ENCODE data around the gene STX2. TPM values are rescaled to one million over a fixed set of nuclear protein-coding genes. Genes with fewer than 3 reads are reported as not detected.

The STX2 gene
- total RNA-seq, 2 experiments from 2014 or later = 10.8 to 13.6 TPM

DNA sequence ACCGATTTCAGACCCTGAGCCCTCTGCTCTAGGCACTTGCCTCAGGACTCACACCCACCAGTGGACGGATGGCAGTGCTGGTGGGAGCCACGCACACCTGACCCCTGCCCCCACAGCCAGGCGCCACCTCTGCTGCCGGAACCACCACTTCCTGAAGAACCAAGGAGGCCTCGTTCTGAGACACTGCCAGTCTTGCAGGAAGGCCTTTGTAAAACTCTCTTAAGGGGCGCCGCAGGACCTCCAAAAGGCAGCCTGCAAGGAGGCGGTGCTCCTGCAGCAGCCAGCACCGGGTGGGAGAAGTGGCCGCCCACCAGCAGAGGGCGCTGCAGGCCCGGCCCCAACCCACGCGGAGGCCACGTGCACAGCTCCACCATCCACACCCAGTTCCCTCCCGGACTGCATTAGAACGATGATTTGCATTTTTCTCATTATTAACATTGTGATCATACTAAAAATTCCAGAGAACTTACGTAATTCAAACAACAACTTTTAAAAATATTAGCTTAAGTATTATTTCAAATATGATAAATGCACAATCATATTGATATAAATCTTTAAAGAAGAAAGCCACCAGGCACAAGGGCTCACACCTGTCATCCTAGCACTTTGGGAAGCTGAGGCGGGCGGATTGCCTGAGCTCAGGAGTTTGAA, 12.8 kb downstream of the STX2 start:
- no peaks in the 10 kb centered on the region for H3K27me3 Mint-ChIP-seq (ENCODE audit: low read depth)
- intact Hi-C loops (cut with micrococcal nuclease) = loop anchor here (1.0 kb wide), 1 partner anchor 306 kb away; no protein-coding TSS in a partner anchor
- H3K9me3 Mint-ChIP-seq = no peaks in the 10 kb centered on the region
- no peak overlapping the region for H3K27ac Mint-ChIP-seq
- CTCF ChIA-PET = interaction anchor here (0.6 to 3.8 kb wide), 15 partner anchors 8 to 307 kb away, joined by 3 to 29 read pairs (median 4); partner anchors contain the start of gene STX2
- peaks cover 6% of the 10 kb centered on the region for H3K36me3 Mint-ChIP-seq (ENCODE audit: low read depth)
- peak; percentile 70 for DNase-seq
- H3K4me1 Mint-ChIP-seq (ENCODE audit: low read depth) = peaks cover 10% of the 10 kb centered on the region
- no peak overlapping the region for H3K4me3 Mint-ChIP-seq

DNA sequence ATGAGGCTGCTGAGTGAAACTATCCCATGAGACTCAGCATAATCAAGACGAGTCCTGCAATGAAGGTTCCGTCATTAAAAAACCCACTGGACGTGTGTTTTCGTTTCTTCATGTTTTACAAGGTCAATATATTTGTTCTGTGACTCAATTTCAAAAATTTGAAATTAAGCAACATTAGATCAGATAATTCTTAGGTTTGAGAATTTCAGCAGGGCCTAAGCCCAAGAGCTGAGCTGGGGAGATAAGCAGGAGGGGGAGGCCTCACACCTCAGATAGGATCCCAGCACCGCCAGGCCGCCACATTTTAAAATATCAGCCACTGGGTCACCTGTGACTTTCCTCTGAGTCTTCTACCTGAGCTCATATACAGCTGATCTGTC, 13.3 kb downstream of the STX2 start:
- CTCF ChIA-PET = interaction anchor here (0.8 to 3.8 kb wide), 6 partner anchors 12 to 307 kb away, joined by 4 to 29 read pairs (median 6); partner anchors contain the start of gene STX2
- DNase-seq = no peak
- Mint-ChIP-seq H3K4me3 (no peak overlapping the region), H3K36me3 (ENCODE audit: low read depth) (peaks cover 11% of the 10 kb centered on the region), H3K9me3 (no peaks in the 10 kb centered on the region), H3K27me3 (ENCODE audit: low read depth) (no peaks in the 10 kb centered on the region), H3K27ac (no peak overlapping the region), H3K4me1 (ENCODE audit: low read depth) (peaks cover 10% of the 10 kb centered on the region)
- intact Hi-C loops (cut with micrococcal nuclease) = loop anchor here (1.0 kb wide), 1 partner anchor 307 kb away; no protein-coding TSS in a partner anchor

DNA sequence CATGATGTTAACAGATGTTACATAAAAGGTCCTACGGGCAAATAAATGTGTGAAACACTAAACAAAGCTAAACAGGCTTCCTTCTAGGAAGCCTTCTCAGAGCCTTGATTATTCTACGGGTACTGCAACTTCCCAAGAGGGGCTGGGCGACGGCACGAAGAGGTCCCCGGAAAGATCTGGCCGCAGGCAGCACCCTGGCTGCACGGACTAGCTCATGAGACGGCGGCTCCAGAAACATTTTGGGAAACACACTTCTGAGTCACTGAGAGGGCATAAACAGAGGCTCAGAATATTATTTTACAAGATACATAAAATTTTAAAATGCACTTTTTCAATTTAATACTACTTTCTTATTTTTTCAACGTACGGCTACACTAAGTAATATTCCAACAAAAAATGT, 19.4 kb downstream of the STX2 start:
- Mint-ChIP-seq H3K36me3 (ENCODE audit: low read depth) (peaks cover 12% of the 10 kb centered on the region), H3K4me1 (ENCODE audit: low read depth) (peaks cover 7% of the 10 kb centered on the region), H3K4me3 (no peak overlapping the region), H3K27me3 (ENCODE audit: low read depth) (no peaks in the 10 kb centered on the region), H3K27ac (no peak overlapping the region), H3K9me3 (no peaks in the 10 kb centered on the region)
- CTCF ChIA-PET = interaction anchor here (0.6 to 1.2 kb wide), 11 partner anchors 8 to 1468 kb away, joined by 3 to 5 read pairs (median 3); no protein-coding TSS in a partner anchor
- intact Hi-C loops (cut with micrococcal nuclease) = loop anchor here (1.0 to 5.0 kb wide), 3 partner anchors 19 to 772 kb away; partner anchors contain the start of gene STX2
- DNase-seq = no peak

DNA sequence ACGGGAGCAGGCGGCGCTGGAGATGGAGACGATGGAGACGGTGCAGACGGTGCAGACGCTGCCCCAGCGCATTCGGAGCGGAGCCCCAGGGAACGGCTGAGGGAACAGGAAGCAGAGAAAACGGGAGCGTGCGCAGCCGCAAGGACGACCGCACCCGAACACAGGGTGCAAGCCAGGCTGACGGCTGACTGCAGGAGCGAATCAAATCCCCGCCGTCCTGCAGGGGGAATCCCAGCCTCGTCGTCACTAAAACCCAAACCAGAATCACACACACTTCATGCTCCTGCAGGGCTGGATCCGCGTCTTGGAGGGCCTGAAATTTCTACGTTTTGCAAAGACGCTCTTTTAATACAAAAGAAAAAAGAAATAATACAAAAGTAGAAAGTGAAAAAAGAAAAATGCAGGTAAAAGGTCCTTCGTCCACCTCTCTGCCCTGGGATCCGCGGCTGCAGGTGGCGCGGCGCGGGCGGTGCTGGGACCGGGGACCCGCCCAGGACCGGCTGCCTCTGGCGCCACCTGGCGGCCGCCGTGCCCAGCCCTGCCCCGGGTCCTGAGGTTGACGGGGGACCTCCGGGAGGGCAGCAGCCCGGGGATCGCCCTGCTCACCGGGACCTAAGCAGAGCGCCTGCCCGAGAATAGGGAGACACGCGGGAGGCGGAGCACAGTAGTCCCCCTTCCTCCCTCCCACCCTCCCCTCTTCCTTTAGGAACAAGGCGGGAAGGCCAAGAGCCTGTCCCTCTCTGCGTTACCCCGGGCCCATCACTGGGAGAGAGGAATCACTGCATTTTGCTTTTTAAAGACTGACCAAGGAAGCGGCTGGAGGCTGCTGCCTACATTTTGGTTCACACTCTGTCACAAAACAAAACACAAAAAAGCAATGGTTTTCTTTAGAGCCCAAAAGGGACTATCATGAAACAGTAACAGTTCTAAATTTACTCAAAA, 20.1 kb downstream of the STX2 start:
- DNase-seq = peak; percentile 79
- peaks cover 7% of the 10 kb centered on the region for H3K4me1 Mint-ChIP-seq (ENCODE audit: low read depth)
- H3K9me3 Mint-ChIP-seq = no peaks in the 10 kb centered on the region
- peaks cover 15% of the 10 kb centered on the region for H3K36me3 Mint-ChIP-seq (ENCODE audit: low read depth)
- H3K27me3 Mint-ChIP-seq (ENCODE audit: low read depth) = no peaks in the 10 kb centered on the region
- H3K27ac Mint-ChIP-seq = peak overlapping the region; percentile 73
- CTCF ChIA-PET = interaction anchor here (0.6 to 1.5 kb wide), 9 partner anchors 9 to 313 kb away, joined by 3 to 4 read pairs (median 3); no protein-coding TSS in a partner anchor
- H3K4me3 Mint-ChIP-seq = peak overlapping the region; percentile 91
- intact Hi-C loops (cut with micrococcal nuclease) = loop anchor here (1.0 to 5.0 kb wide), 4 partner anchors 20 to 772 kb away; partner anchors contain the start of gene STX2

DNA sequence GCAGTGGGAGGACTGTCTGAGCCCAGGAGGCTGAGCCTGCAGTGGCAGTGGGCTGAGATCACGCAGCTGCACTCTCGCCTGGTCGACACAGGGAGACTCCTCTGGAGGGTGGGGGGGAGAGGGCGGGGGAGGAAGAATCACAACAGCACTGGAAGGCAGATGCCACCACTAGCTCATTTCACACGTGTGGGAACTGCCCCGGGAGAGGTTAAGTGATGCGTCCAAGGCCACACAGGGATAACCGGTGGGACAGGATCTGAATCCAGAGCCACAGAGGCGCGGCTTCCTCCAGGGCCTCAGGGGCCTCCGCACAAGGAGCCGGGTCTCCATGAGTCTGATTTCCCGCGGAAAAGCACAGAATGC, 20.8 kb downstream of the STX2 start:
- Mint-ChIP-seq H3K27ac (peak overlapping the region; percentile 73), H3K4me3 (peak overlapping the region; percentile 91), H3K4me1 (ENCODE audit: low read depth) (peaks cover 7% of the 10 kb centered on the region), H3K9me3 (no peaks in the 10 kb centered on the region), H3K36me3 (ENCODE audit: low read depth) (peaks cover 15% of the 10 kb centered on the region), H3K27me3 (ENCODE audit: low read depth) (no peaks in the 10 kb centered on the region)
- intact Hi-C loops (cut with micrococcal nuclease) = loop anchor here (1.0 to 5.0 kb wide), 3 partner anchors 21 to 771 kb away; partner anchors contain the start of gene STX2
- no peak for DNase-seq
- CTCF ChIA-PET = interaction anchor here (0.6 to 1.5 kb wide), 4 partner anchors 8 to 314 kb away, joined by 3 to 4 read pairs (median 4); no protein-coding TSS in a partner anchor

DNA sequence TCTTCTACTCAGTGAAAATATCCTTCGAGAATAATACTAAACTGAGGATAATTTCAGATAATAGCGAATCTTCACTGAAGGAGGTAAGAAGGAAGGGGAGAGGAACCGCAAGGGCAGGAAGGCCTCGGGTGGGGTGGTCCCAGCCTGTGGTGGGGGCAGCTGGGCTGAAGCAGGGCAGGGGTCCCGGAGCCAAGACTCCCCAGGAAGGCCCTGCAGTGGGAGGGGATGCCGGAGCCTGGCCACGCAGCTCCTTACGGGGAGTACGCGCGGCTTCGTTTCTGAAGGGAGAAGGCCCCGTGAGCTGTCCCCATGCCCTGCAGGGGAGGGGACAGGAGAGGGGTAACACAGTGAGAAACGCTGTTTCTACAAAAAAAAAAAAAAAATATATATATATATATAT, 21.2 kb downstream of the STX2 start:
- peak overlapping the region; percentile 23 for H3K4me3 Mint-ChIP-seq

DNA sequence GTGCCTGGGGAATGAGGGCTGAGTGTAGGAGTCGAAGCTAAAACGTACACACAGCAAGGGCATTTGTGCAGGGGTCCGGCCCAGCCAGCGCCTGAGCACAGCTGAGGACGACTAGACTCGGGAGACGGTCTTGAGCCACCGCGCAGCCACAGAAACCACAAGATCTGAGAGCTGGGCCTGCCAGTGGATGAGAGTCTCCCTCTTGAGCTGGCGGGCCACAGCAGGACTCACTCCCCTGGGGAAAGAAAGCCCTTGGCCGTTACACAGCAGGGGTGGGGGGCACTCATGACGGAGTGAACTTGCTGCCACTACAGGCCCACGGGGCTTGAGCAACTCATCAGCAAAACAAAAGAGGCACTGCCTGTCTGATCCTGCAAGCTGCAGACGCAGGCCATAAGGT, 23.0 kb downstream of the STX2 start:
- Mint-ChIP-seq H3K4me1 (ENCODE audit: low read depth) (peaks cover 7% of the 10 kb centered on the region), H3K4me3 (no peak overlapping the region), H3K36me3 (ENCODE audit: low read depth) (peaks cover 17% of the 10 kb centered on the region), H3K27me3 (ENCODE audit: low read depth) (no peaks in the 10 kb centered on the region), H3K27ac (no peak overlapping the region), H3K9me3 (no peaks in the 10 kb centered on the region)
- CTCF ChIA-PET = interaction anchor here (0.6 to 2.3 kb wide), 2 partner anchors 55 to 63 kb away, joined by 4 to 6 read pairs; no protein-coding TSS in a partner anchor
- no peak for DNase-seq
- intact Hi-C loops (cut with micrococcal nuclease) = loop anchor here (5.0 kb wide), 1 partner anchor 769 kb away; no protein-coding TSS in a partner anchor

More for the DNA sequence above, 21.2 kb downstream of the STX2 start:
- Mint-ChIP-seq H3K9me3 (no peaks in the 10 kb centered on the region), H3K27ac (no peak overlapping the region), H3K4me1 (ENCODE audit: low read depth) (peaks cover 7% of the 10 kb centered on the region), H3K27me3 (ENCODE audit: low read depth) (no peaks in the 10 kb centered on the region), H3K36me3 (ENCODE audit: low read depth) (peaks cover 14% of the 10 kb centered on the region)
- CTCF ChIA-PET = interaction anchor here (0.6 to 2.3 kb wide), 5 partner anchors 9 to 315 kb away, joined by 3 to 6 read pairs (median 4); no protein-coding TSS in a partner anchor
- intact Hi-C loops (cut with micrococcal nuclease) = loop anchor here (1.0 to 5.0 kb wide), 3 partner anchors 21 to 771 kb away; partner anchors contain the start of gene STX2
- no peak for DNase-seq

DNA sequence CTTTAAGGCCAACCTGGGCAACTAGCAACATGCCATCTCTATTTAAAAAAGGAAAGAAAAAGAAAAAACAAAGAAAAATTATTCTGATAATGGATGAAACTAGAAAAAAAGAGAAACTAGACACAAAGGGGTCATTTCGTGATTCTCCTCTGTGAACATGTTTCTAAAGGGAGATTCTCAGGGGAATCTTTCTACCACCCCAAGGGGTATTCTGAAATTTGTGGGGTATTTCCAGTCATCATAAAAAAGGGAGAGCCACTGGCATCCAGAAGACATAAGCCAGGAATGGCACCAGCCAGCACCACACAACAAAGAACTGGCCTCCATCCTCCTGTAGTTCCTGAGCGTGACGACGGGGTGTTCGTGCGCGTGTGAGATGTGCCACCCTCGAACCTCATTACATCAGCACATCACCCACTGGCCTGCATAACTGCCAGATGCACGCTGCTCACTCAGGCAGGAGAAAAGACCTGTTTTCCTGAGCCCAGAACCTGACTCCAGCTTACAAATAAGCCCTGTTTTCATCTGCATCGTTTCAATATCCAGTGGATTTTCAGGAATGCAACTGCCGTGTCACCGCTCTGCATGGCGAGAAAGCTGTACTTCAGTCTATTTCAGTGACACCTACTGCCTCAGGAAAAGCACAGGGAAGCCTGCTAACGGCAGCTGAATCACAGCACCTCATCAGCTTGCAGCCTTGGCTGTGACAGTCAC, 23.9 kb downstream of the STX2 start:
- DNase-seq = no peak
- Mint-ChIP-seq H3K27ac (no peak overlapping the region), H3K9me3 (no peaks in the 10 kb centered on the region), H3K27me3 (ENCODE audit: low read depth) (no peaks in the 10 kb centered on the region), H3K4me1 (ENCODE audit: low read depth) (peaks cover 7% of the 10 kb centered on the region), H3K4me3 (no peak overlapping the region), H3K36me3 (ENCODE audit: low read depth) (peaks cover 17% of the 10 kb centered on the region)
- CTCF ChIA-PET = interaction anchor here (0.7 kb wide), 1 partner anchor 574 kb away, joined by 3 read pairs; no protein-coding TSS in a partner anchor
- intact Hi-C loops (cut with micrococcal nuclease) = loop anchor here (5.0 kb wide), 1 partner anchor 768 kb away; no protein-coding TSS in a partner anchor

DNA sequence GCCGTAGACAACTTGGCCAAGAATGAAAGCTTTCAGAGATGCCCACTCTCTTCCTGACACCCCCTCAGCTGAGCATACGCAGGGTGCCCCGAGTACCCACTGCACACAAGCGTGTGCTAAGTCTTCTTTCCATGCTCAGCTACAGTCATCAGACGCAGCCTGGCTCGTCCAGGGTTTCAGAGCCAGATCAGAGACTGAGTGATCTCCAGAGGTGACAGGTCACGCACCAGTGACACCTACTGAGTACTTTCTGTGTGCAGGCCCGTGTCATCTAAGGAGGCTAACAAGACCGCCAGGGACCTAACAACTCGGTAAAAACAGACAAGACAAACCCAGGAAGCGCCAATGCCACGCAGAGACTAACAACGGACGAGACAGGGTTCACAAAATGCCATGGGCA, 25.1 kb downstream of the STX2 start:
- CTCF ChIA-PET = no interaction called here
- DNase-seq = no peak
- intact Hi-C loops (cut with micrococcal nuclease) = no loop called here
- Mint-ChIP-seq H3K4me1 (ENCODE audit: low read depth) (peaks cover 7% of the 10 kb centered on the region), H3K27ac (no peak overlapping the region), H3K36me3 (ENCODE audit: low read depth) (peaks cover 17% of the 10 kb centered on the region), H3K9me3 (no peaks in the 10 kb centered on the region), H3K27me3 (ENCODE audit: low read depth) (no peaks in the 10 kb centered on the region), H3K4me3 (no peak overlapping the region)

DNA sequence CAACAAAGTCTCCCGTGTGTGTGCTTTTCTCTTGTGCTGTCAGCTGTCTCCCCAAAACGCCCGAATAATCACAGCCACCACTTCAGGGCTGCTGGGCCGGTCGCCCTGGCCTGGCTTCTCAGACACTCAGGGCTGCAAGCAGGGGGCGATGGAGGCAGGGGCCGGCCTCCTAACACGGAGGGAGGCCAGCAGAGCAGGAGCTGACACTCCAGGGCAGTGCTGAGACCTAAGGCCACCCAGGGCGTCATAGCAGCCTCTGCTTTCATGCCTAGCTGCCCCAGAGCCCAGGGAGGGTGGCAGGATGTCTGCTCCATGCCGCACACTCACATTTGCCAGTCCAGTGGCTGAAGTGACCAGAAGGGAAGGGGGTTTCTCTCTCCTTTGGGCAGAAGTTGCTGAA, 25.6 kb downstream of the STX2 start:
- no peak overlapping the region for H3K4me3 Mint-ChIP-seq
- H3K36me3 Mint-ChIP-seq (ENCODE audit: low read depth) = peaks cover 17% of the 10 kb centered on the region
- CTCF ChIA-PET = no interaction called here
- no peaks in the 10 kb centered on the region for H3K27me3 Mint-ChIP-seq (ENCODE audit: low read depth)
- H3K9me3 Mint-ChIP-seq = no peaks in the 10 kb centered on the region
- intact Hi-C loops (cut with micrococcal nuclease) = no loop called here
- DNase-seq = no peak
- peaks cover 4% of the 10 kb centered on the region for H3K4me1 Mint-ChIP-seq (ENCODE audit: low read depth)
- H3K27ac Mint-ChIP-seq = no peak overlapping the region

DNA sequence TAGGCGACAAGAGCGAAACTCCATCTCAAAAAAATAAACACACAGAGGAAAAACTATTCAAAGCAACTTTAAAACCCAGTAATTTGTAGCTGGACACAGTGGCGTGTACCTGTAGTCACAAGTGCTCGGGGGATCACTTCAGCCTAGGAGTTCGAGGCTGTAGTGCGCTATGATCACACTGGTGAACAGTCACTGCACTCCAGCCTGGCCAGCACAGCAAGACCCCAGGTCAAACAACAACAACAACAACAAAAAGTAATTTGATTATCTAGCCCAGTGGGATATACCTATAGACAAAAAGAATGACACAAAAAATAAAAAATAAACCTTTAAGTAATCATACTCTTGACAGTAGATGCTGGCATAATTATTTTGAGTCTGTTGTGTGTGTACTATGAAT, 29.3 kb downstream of the STX2 start:
- Mint-ChIP-seq H3K27ac (no peak overlapping the region), H3K36me3 (ENCODE audit: low read depth) (peaks cover 46% of the 10 kb centered on the region)
- CTCF ChIA-PET = interaction anchor here (1.2 kb wide), 1 partner anchor 17 kb away, joined by 5 read pairs; no protein-coding TSS in a partner anchor

More for the DNA sequence above, 29.3 kb downstream of the STX2 start:
- H3K9me3 Mint-ChIP-seq = peaks cover 3% of the 10 kb centered on the region
- H3K4me1 Mint-ChIP-seq (ENCODE audit: low read depth) = no peaks in the 10 kb centered on the region
- DNase-seq = no peak
- no peaks in the 10 kb centered on the region for H3K27me3 Mint-ChIP-seq (ENCODE audit: low read depth)
- no peak overlapping the region for H3K4me3 Mint-ChIP-seq
- intact Hi-C loops (cut with micrococcal nuclease) = no loop called here
